COR-L47 (cell line): ENCODE data around the gene PHF11.
"Not testable (repeated sequence)": the region's sequence is repeated elsewhere in the genome, so short reads cannot be mapped to it uniquely, and the experiment has no call there.

Experiments used
- DNase-seq: peaks from one replicate; lab custom pipeline; 2025; lab: John Stamatoyannopoulos, UW

Gene PHF11

GRCh38 chr13:49495783-49496762, at the start of gene PHF11:
Gene PHF11 (plus strand): TSS chr13:49495953. CDS start chr13:49496002, 49 bp downstream.
- DNase-seq, result no peak

GRCh38 chr13:49446473-49446872, 49.3 kb upstream of the PHF11 start:
- DNase-seq, result no peak

GRCh38 chr13:49448753-49449152, 47.0 kb upstream of the PHF11 start:
- DNase-seq, result no peak

GRCh38 chr13:49450105-49450819, 45.5 kb upstream of the PHF11 start:
- DNase-seq, result no peak

- DNase-seq, result no peak
These were observed 42.9 kb upstream of the PHF11 start for GRCh38 chr13:49452725-49453457.

GRCh38 chr13:49453465-49453864, 42.3 kb upstream of the PHF11 start:
- no peak for DNase-seq

GRCh38 chr13:49454388-49455006, 41.3 kb upstream of the PHF11 start:
- DNase-seq, result no peak

- DNase-seq, result no peak
These were observed 40.8 kb upstream of the PHF11 start for GRCh38 chr13:49455007-49455398.

- no peak for DNase-seq
These were observed 39.6 kb upstream of the PHF11 start for GRCh38 chr13:49456156-49456555.

- no peak for DNase-seq
These were observed 38.5 kb upstream of the PHF11 start for GRCh38 chr13:49457221-49457620.

- DNase-seq, result no peak
These were observed 36.2 kb upstream of the PHF11 start for GRCh38 chr13:49459580-49459979.

- DNase-seq, result no peak
These were observed 31.7 kb upstream of the PHF11 start for GRCh38 chr13:49464085-49464484.

GRCh38 chr13:49464621-49465325, 31.0 kb upstream of the PHF11 start:
- DNase-seq, result no peak

GRCh38 chr13:49466292-49466838, 29.4 kb upstream of the PHF11 start:
- no peak for DNase-seq

- no peak for DNase-seq
These were observed 23.6 kb upstream of the PHF11 start for GRCh38 chr13:49472186-49472585.

- DNase-seq, result no peak
These were observed 19.2 kb upstream of the PHF11 start for GRCh38 chr13:49476529-49476928.

GRCh38 chr13:49481788-49482187, 14.0 kb upstream of the PHF11 start:
- no peak for DNase-seq

- no peak for DNase-seq
These were observed 7.2 kb upstream of the PHF11 start for GRCh38 chr13:49488563-49488962.

- no peak for DNase-seq
These were observed 1.1 kb upstream of the PHF11 start for GRCh38 chr13:49494645-49495044.

GRCh38 chr13:49496837-49497236, 1.1 kb downstream of the PHF11 start:
- DNase-seq, result not testable (repeated sequence)

GRCh38 chr13:49497272-49497671, 1.5 kb downstream of the PHF11 start:
- no peak for DNase-seq
